Mesenchymal stem cell (in vitro differentiated cells and primary cell): ENCODE data around the gene GTSF1L.

ENCODE experiments used
- DNase-seq: peaks from one replicate; pipeline ENCODE4 v3.0.0-alpha.2; 2013
- H2AFZ ChIP-seq: one replicate; pipeline ENCODE4 v1.6.1; 2013; ENCODE audit warnings: low read depth, mild to moderate bottlenecking, control low read depth, inconsistent platforms, low read length, moderate library complexity
- H2AK5ac ChIP-seq: 2 replicates; pipeline ENCODE4 v1.6.1; 2013; ENCODE audit warnings: low read length, moderate library complexity, mild to moderate bottlenecking, inconsistent platforms; ENCODE audit not compliant: severe bottlenecking
- H2BK120ac ChIP-seq: one replicate; pipeline ENCODE4 v1.6.1; 2013; ENCODE audit warnings: low read depth, mild to moderate bottlenecking, inconsistent platforms, low read length, moderate library complexity
- H2BK12ac ChIP-seq, 2 experiments: one replicate each; pipeline ENCODE4 v1.6.1; 2013; ENCODE audit warnings: inconsistent platforms in 2 of 2, low read length in 2 of 2, mild to moderate bottlenecking in 2 of 2, moderate library complexity in 2 of 2, control low read depth in 1 of 2
- H2BK15ac ChIP-seq: one replicate; pipeline ENCODE4 v1.6.1; 2013; ENCODE audit warnings: mild to moderate bottlenecking, low read depth, inconsistent platforms; ENCODE audit not compliant: poor library complexity, severe bottlenecking
- H2BK5ac ChIP-seq: 2 replicates; pipeline ENCODE4 v1.6.1; 2013; ENCODE audit warnings: low read depth, mild to moderate bottlenecking, low read length, control low read depth, inconsistent platforms; ENCODE audit not compliant: poor library complexity, severe bottlenecking
- H3K14ac ChIP-seq, 2 experiments: one replicate each; pipeline ENCODE4 v1.6.1; 2013; ENCODE audit warnings: inconsistent platforms in 2 of 2, low read length in 2 of 2, control low read depth in 1 of 2, mild to moderate bottlenecking in 1 of 2, moderate library complexity in 1 of 2
- H3K18ac ChIP-seq, 2 experiments: one replicate each; pipeline ENCODE4 v1.6.1; 2013; ENCODE audit warnings: inconsistent platforms in 2 of 2, low read length in 2 of 2, control low read depth in 1 of 2, low read depth in 1 of 2, mild to moderate bottlenecking in 1 of 2
- H3K23ac ChIP-seq, 2 experiments: one replicate each; pipeline ENCODE4 v1.6.1; 2013; ENCODE audit warnings: inconsistent platforms in 2 of 2, low read length in 2 of 2, mild to moderate bottlenecking in 2 of 2, moderate library complexity in 2 of 2, control low read depth in 1 of 2
- H3K27ac ChIP-seq: 2 replicates; pipeline ENCODE4 v1.5.1; 2013; ENCODE audit warnings: mild to moderate bottlenecking, moderate library complexity, low read length, control low read depth, inconsistent platforms; ENCODE audit not compliant: poor library complexity, severe bottlenecking
- H3K27me3 ChIP-seq, 2 experiments: 2 replicates each; pipeline versions ENCODE4 v1.6.1 to v1.7.0; 2013; ENCODE audit warnings: low read length in 2 of 2, mild to moderate bottlenecking in 2 of 2, moderate library complexity in 2 of 2, control low read depth in 1 of 2, inconsistent platforms in 1 of 2; ENCODE audit not compliant: control insufficient read depth in 1 of 2, insufficient read depth in 1 of 2
- H3K36me3 ChIP-seq, 2 experiments: 2 replicates each; pipeline versions ENCODE4 v1.6.1 to v1.7.0; 2013; ENCODE audit warnings: low read length in 2 of 2, control low read depth in 1 of 2, inconsistent platforms in 1 of 2, low read depth in 1 of 2, mild to moderate bottlenecking in 1 of 2; ENCODE audit not compliant: insufficient read depth in 2 of 2, control insufficient read depth in 1 of 2
- H3K4ac ChIP-seq, 2 experiments: one replicate each; pipeline ENCODE4 v1.6.1; 2013; ENCODE audit warnings: inconsistent platforms in 2 of 2, low read length in 2 of 2, mild to moderate bottlenecking in 2 of 2, moderate library complexity in 2 of 2, control low read depth in 1 of 2, low read depth in 1 of 2
- H3K4me1 ChIP-seq: 2 replicates; pipeline ENCODE4 v1.6.1; 2013; ENCODE audit warnings: low read depth, low read length, control low read depth; ENCODE audit not compliant: control insufficient read depth, insufficient read depth
- H3K4me2 ChIP-seq: 2 replicates; pipeline ENCODE4 v1.6.1; 2013; ENCODE audit warnings: low read length, mild to moderate bottlenecking, inconsistent platforms; ENCODE audit not compliant: poor library complexity, severe bottlenecking
- H3K4me3 ChIP-seq, 2 experiments: 2 replicates each; pipeline versions ENCODE4 v1.5.1 to v1.7.0; 2013; ENCODE audit warnings: low read length in 2 of 2, mild to moderate bottlenecking in 2 of 2, control low read depth in 1 of 2, low read depth in 1 of 2; ENCODE audit not compliant: insufficient read depth in 1 of 2
- H3K79me1 ChIP-seq: replicated peaks from 2 replicates; pipeline ENCODE4 v1.6.1; 2013; ENCODE audit warnings: mild to moderate bottlenecking, control low read depth, low read length, inconsistent platforms; ENCODE audit not compliant: poor library complexity, severe bottlenecking
- H3K9ac ChIP-seq: 2 replicates; pipeline ENCODE4 v1.7.0; 2013; ENCODE audit warnings: mild to moderate bottlenecking, low read length, moderate library complexity
- H3K9me3 ChIP-seq: 2 replicates; pipeline ENCODE4 v1.7.0; 2013; ENCODE audit warnings: mild to moderate bottlenecking, low read length; ENCODE audit not compliant: control insufficient read depth
- H4K8ac ChIP-seq: one replicate; pipeline ENCODE4 v1.6.1; 2013; ENCODE audit warnings: inconsistent platforms, mild to moderate bottlenecking, low read length, moderate library complexity
- H4K91ac ChIP-seq: one replicate; pipeline ENCODE4 v1.6.1; 2013; ENCODE audit warnings: mild to moderate bottlenecking, low read length, inconsistent platforms
- WGBS: methylation state at CpG from one replicate; pipeline ENCODE4 v1.1.7; 2013; ENCODE audit warnings: mixed read lengths; 5-methylcytosine and 5-hydroxymethylcytosine counted together

GTSF1L gene

DNA sequence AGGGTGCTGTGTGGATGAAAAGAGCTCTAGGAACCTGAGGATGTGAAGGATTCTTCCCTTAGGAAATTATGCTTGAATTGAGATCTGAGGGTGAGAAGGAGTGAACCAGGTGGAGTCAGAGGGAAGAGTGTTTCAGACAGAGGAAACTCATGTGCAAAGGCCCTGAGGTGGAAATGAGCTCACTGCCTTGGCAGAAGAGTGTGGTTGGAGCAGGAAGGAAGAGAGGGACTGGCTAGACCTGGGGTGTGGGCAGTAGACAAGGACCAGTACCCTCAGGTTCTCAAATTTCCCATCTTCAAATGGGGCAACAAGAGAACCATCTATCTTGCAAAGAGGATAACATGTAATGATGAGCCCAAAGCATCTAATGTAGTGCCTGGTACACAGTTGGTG is 24.0 kb upstream of the GTSF1L start:
- Histone ChIP-seq H3K4me2 (no peak overlapping the region), H3K27ac (no peak overlapping the region), H2BK15ac (no peak overlapping the region), H2BK12ac (peak overlapping the region; percentile 57 to 91), H3K4ac (peak overlapping the region in 1 of 2 experiments; percentile 32), H3K27me3 (peaks cover 0 to 3% of the 10 kb centered on the region in 2 experiments), H3K79me1 (no peaks in the 10 kb centered on the region), H3K23ac (no peak overlapping the region), H2AK5ac (no peak overlapping the region), H2BK120ac (no peak overlapping the region), H3K36me3 (no peaks in the 10 kb centered on the region), H3K9ac (no peak overlapping the region), H4K91ac (peak overlapping the region; percentile 76), H3K4me1 (peaks cover 16% of the 10 kb centered on the region), H2AFZ (peak overlapping the region; percentile 29), H3K18ac (peak overlapping the region; percentile 25 to 51), H3K4me3 (no peak overlapping the region), H3K14ac (no peak overlapping the region), H3K9me3 (no peaks in the 10 kb centered on the region), H2BK5ac (no peak overlapping the region), H4K8ac (peak overlapping the region; percentile 12)
- DNase-seq, result no peak

DNA sequence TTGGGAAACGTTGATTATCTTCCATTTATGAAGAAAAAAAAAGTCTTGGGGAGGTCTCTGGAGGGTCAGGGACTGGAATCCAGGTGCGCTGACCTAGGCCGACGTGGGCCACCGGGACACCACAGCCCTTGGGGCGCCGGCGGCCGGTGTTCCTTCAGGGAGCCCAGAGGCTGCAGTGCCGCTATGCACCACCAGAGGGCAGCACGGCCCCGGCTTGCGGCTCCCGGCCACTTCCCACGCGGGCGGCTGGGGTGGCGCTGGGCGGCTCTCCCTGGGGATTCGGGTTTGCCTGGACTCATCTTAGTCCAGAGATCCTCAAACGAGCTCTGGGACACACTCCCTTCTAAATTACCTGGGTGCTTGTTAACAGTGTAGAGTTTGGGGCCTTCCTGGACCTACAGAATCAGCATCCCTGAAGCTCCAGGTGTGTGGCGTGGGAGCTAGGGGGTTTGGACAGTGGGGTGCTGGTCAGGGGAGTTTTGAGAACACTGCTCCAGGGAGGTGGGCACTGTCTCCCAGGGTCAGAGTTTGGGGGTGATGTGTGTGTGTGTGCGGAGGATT is 23.0 kb upstream of the GTSF1L start:
- 10% methylated on average over 11 of the region's 23 CpGs for WGBS
- H3K4me3 ChIP-seq, result no peak overlapping the region
- H4K8ac ChIP-seq, result peak overlapping the region; percentile 51
- peaks cover 0 to 12% of the 10 kb centered on the region in 2 experiments for H3K27me3 ChIP-seq
- H3K18ac ChIP-seq, result peak overlapping the region; percentile 6 to 55
- peaks cover 20% of the 10 kb centered on the region for H3K4me1 ChIP-seq
- no peak overlapping the region for H2BK5ac ChIP-seq
- no peak overlapping the region for H3K9ac ChIP-seq
- no peaks in the 10 kb centered on the region for H3K79me1 ChIP-seq
- peak overlapping the region; percentile 69 to 81 for H2BK12ac ChIP-seq
- no peak overlapping the region for H4K91ac ChIP-seq
- H2AK5ac ChIP-seq, result no peak overlapping the region
- H3K4me2 ChIP-seq, result no peak overlapping the region
- H2BK120ac ChIP-seq, result no peak overlapping the region
- H3K9me3 ChIP-seq, result no peaks in the 10 kb centered on the region
- no peak overlapping the region for H2AFZ ChIP-seq
- H3K36me3 ChIP-seq, result no peaks in the 10 kb centered on the region
- DNase-seq, result peak; percentile 61
- H3K27ac ChIP-seq, result no peak overlapping the region
- peak overlapping the region in 1 of 2 experiments; percentile 29 for H3K4ac ChIP-seq
- H3K14ac ChIP-seq, result no peak overlapping the region
- no peak overlapping the region for H2BK15ac ChIP-seq
- no peak overlapping the region for H3K23ac ChIP-seq

DNA sequence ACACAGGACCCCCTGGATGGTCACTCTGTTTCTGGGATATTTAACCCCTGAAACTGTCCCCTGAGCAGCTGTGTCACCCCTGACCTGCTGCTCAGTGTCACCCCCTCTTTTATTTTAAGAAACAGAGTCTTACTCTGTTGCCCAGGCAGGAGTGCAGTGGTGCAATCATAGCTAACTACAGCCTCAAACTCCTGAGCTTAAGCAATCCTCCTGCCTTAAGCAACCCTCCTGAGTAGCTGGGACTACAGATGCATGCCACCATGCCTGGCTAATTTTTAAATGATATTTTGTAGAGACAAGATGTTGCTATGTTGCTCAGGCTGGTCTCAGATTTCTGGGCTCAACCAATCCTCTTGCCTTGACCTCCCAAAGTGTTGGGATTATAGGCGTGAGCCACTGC is 21.5 kb upstream of the GTSF1L start:
- Histone ChIP-seq H2AK5ac (no peak overlapping the region), H3K14ac (no peak overlapping the region), H2BK15ac (peak overlapping the region; percentile 61), H4K91ac (no peak overlapping the region), H2AFZ (no peak overlapping the region), H3K4ac (no peak overlapping the region), H3K4me1 (peaks cover 24% of the 10 kb centered on the region), H3K23ac (no peak overlapping the region), H2BK120ac (no peak overlapping the region), H4K8ac (no peak overlapping the region), H3K9ac (no peak overlapping the region), H3K27me3 (peaks cover 9 to 12% of the 10 kb centered on the region in 2 experiments), H3K4me2 (no peak overlapping the region), H3K4me3 (no peak overlapping the region), H3K18ac (no peak overlapping the region), H2BK5ac (no peak overlapping the region), H3K9me3 (no peaks in the 10 kb centered on the region), H2BK12ac (no peak overlapping the region), H3K36me3 (no peaks in the 10 kb centered on the region), H3K79me1 (no peaks in the 10 kb centered on the region), H3K27ac (no peak overlapping the region)
- 100% methylated on average over 1 of the region's 1 CpG for WGBS
- DNase-seq, result peak; percentile 68

DNA sequence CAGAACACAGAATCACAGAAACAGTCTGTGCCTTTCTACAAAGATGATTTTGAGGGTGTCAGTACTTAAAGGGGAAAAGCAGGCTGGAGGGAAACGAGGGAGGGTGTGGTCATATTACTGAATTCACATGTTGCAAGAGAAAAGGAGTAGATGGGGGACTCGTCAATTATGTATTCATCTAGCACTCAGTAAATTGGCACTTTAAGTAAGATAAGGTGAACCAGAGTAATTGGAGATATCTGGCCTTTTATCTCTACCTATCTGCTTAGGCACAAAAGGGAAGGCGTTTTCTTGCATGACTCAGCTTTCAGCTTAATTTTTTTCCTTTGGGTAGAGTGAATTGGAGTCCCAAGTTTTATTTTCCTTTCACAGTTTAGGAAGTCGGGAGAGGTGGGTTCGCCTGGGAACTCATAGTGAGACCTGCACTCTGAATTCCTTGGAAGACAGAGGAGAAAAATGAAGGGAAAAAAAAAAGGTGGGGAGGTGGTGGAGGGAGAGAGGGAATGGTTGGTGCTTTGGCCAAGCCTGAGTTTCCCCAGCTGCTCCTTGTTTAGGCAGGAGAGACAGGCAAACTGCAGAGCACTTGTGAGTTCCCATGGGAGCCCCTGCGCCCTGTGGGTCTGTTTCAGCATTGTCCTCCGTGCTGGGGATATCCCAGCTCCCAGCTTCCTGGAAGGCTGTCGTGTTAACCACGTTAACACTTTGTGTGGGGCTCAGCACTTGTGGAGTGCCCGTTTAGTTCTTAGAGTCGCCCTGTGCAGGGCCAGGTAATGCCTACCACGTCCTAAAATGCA is 19.7 kb upstream of the GTSF1L start:
- Histone ChIP-seq H3K27me3 (peaks cover 14 to 17% of the 10 kb centered on the region in 2 experiments), H3K4me1 (peaks cover 12% of the 10 kb centered on the region), H4K8ac (peak overlapping the region; percentile 81), H3K18ac (peak overlapping the region in 1 of 2 experiments; percentile 19), H3K79me1 (no peaks in the 10 kb centered on the region), H3K23ac (no peak overlapping the region), H4K91ac (no peak overlapping the region), H3K4ac (peak overlapping the region in 1 of 2 experiments; percentile 50), H2AFZ (peak overlapping the region; percentile 56), H3K27ac (no peak overlapping the region), H2AK5ac (no peak overlapping the region), H3K4me3 (no peak overlapping the region), H2BK120ac (no peak overlapping the region), H2BK12ac (peak overlapping the region in 1 of 2 experiments; percentile 75), H2BK5ac (no peak overlapping the region), H3K36me3 (no peaks in the 10 kb centered on the region), H3K9me3 (no peaks in the 10 kb centered on the region), H3K14ac (no peak overlapping the region), H3K9ac (no peak overlapping the region), H3K4me2 (no peak overlapping the region), H2BK15ac (peak overlapping the region; percentile 44)
- 48% methylated on average over 11 of the region's 12 CpGs for WGBS
- DNase-seq, result no peak
